Measurements from ENCODE around the gene CAPN14. TPM values are rescaled to one million over a fixed set of nuclear protein-coding genes. Genes with fewer than 3 reads are reported as not detected.

Gene CAPN14
- total RNA-seq, 4 donors from 2014 or later = 0.83 TPM; not detected in 3

DNA sequence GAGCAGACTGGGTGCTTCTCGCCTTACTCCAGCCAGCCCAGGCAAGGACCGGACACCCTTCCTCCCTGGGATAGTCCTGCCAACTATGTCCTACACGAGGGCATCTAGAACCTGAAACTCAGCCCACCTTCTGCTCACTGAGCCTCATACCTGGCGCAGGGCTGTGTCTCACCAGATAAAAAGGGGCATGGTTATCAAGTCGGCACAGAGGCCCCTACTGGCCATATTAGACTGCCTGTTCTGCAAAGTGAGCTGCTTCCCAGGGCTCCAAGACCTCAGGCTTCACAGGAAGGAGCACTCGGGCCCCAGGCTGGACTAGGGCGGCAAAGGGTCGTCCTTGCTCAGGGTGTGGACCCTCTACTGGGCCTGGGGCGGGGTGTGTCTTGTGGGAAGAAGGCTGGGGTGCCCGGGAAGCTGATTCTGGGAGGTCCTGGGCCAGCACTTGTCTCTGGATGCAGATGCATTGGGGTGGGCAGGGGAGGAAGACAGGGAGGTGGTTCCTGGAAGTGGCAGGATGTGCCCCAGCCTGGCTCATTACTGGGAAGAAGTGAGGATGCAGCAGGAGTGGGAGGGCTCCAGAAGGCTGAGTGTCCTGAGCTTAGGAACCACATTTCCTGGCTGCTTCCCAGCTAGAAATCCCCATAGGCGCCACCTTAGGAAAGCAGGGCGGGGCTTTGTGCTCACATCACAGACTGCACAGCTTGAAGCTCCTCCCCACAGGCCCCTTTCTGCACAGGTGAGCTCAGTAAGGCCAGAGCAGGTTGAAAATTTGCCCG, 36.2 kb upstream of the CAPN14 start:
- peak overlapping the region in 2 of 4 donors; percentile 9 to 55 for H3K27ac ChIP-seq
- peaks cover 0 to 26% (median 8%) of the 10 kb centered on the region in 4 donors for H3K4me1 ChIP-seq
- DNase-seq = no peak
- no peaks in the 10 kb centered on the region for H3K27me3 ChIP-seq
- TF ChIP-seq POLR2A (IDR thresholded peaks at IDR 0.05) (no peak), CTCF (IDR thresholded peaks at IDR 0.05) (no peak)
- no peak overlapping the region for H3K4me3 ChIP-seq
- no peaks in the 10 kb centered on the region for H3K9me3 ChIP-seq
- H3K36me3 ChIP-seq = no peaks in the 10 kb centered on the region

DNA sequence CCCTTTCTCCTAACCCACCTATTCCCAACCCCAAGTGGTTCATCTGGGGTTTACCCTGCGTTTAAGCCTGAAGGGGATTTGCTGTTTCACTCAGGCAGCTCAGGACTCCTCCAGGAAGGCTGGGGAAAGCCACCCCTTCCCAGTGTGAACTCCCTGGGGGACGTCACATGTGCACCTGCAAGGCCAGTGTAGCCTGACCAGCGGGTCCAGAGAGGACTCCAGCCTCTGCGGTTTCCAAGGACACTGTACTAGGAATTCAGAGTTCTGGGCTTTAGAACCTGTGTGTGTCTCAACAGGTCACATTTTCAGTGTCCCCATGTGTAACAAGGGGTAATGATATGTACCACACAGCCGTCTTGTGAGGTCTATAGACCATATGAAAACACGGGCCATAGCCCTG, 34.5 kb upstream of the CAPN14 start:
- no peak overlapping the region for H3K4me3 ChIP-seq
- H3K4me1 ChIP-seq = peaks cover 0 to 12% (median 6%) of the 10 kb centered on the region in 4 donors
- H3K27ac ChIP-seq = peak overlapping the region in 1 of 4 donors; percentile 55
- H3K36me3 ChIP-seq = no peaks in the 10 kb centered on the region
- no peak for DNase-seq
- no peak for TF ChIP-seq POLR2A (IDR thresholded peaks at IDR 0.05)
- no peak for TF ChIP-seq CTCF (IDR thresholded peaks at IDR 0.05)
- no peaks in the 10 kb centered on the region for H3K9me3 ChIP-seq
- no peaks in the 10 kb centered on the region for H3K27me3 ChIP-seq

DNA sequence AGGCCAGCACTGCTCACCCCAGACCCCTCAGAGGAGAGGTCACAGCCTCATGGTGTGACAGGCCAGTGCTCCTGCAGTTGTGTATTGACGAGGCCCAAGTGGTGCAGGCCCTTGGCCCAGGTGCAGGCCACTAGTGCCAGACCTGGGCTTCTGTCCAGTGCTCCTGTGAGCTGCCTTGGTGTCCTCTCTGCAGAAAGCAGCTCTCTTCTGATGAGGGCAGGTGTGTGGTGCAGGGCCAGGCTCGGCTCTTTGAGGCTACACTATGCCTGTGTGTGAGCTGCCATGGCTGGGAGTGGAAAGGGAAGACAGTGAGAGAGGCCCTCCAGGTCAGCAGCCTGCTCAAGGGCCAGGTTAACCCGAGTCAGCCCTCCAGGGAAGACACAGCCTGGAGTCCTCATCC, 33.7 kb upstream of the CAPN14 start:
- peaks cover 0 to 12% (median 4%) of the 10 kb centered on the region in 4 donors for H3K4me1 ChIP-seq
- H3K4me3 ChIP-seq = no peak overlapping the region
- no peaks in the 10 kb centered on the region for H3K27me3 ChIP-seq
- no peak for TF ChIP-seq CTCF (IDR thresholded peaks at IDR 0.05)
- TF ChIP-seq POLR2A (IDR thresholded peaks at IDR 0.05) = no peak
- H3K27ac ChIP-seq = no peak overlapping the region
- H3K36me3 ChIP-seq = no peaks in the 10 kb centered on the region
- no peak for DNase-seq
- H3K9me3 ChIP-seq = no peaks in the 10 kb centered on the region

GRCh38 chr2:31249009-31249690, 31.8 kb upstream of the CAPN14 start:
- no peaks in the 10 kb centered on the region for H3K9me3 ChIP-seq
- H3K4me3 ChIP-seq = no peak overlapping the region
- peaks cover 0 to 8% (median 2%) of the 10 kb centered on the region in 4 donors for H3K4me1 ChIP-seq
- TF ChIP-seq CTCF (IDR thresholded peaks at IDR 0.05) (no peak), POLR2A (IDR thresholded peaks at IDR 0.05) (no peak)
- no peaks in the 10 kb centered on the region for H3K27me3 ChIP-seq
- no peak for DNase-seq
- H3K27ac ChIP-seq = no peak overlapping the region
- H3K36me3 ChIP-seq = no peaks in the 10 kb centered on the region

DNA sequence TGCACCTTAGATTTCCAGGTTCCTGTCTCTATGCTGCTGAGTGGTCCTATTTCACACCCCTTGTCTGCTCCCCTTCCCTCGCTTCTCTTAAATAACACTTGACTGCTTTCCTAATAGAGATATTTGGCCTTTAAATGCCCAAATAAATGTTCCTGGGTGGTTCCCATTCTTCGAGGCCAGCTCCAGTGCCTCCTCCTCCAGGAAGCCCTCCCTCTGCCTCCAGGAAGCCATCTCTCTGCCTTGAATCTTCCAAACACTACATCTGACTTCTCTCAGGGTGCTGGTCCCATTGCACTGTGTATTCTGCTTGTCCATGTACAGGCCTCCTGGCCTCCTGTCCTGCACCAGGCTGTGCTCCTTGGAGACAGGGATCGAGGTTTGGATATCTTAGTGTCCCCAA, 30.8 kb upstream of the CAPN14 start:
- no peaks in the 10 kb centered on the region for H3K36me3 ChIP-seq
- H3K9me3 ChIP-seq = no peaks in the 10 kb centered on the region
- no peaks in the 10 kb centered on the region for H3K27me3 ChIP-seq
- H3K27ac ChIP-seq = no peak overlapping the region
- no peak overlapping the region for H3K4me3 ChIP-seq
- H3K4me1 ChIP-seq = peaks cover 0 to 3% (median under 1%) of the 10 kb centered on the region in 4 donors
- no peak for DNase-seq
- TF ChIP-seq CTCF (IDR thresholded peaks at IDR 0.05) (no peak), POLR2A (IDR thresholded peaks at IDR 0.05) (no peak)
